Osteoblast (primary cell): ENCODE results near the gene SYT15. TPM values are rescaled to one million over a fixed set of nuclear protein-coding genes. Genes with fewer than 3 reads are reported as not detected.

Experiments used
- total RNA-seq: library from RNA; depleted of rRNA; stranded (reverse); fragments of >200 nt; gene quantifications from 2 replicates; pipeline ENCODE4 v1.2.3, GENCODE V29; 2012

SYT15 gene
- total RNA-seq, 1 donor: under 0.01 TPM

Other genes starting within 250 kb of the SYT15 start
- gene ANXA8L1, start 203.4 kb upstream of the SYT15 start, total RNA-seq: 0.29 and 0.36 TPM in 2 replicates
- under 0.01 and 0.36 TPM in 2 replicates for gene NPY4R, start 113.2 kb upstream of the SYT15 start, total RNA-seq
- not detected in 2 replicates for gene GPRIN2, start 22.5 kb upstream of the SYT15 start, total RNA-seq